H1 (cell line): Measurements from ENCODE around the gene SLC12A5. TPM values are rescaled to one million over a fixed set of nuclear protein-coding genes. Genes with fewer than 3 reads are reported as not detected.

Experiments used
- KDM4A ChIP-seq: IDR thresholded peaks from one replicate; pipeline ENCODE4 v1.7.1; 2012; ENCODE audit warnings: low read depth, mild to moderate bottlenecking, moderate library complexity, low read length, inconsistent platforms; ENCODE audit not compliant: severe bottlenecking
- polyA plus RNA-seq, 7 experiments: library from polyadenylated mRNA; depleted of rRNA in 3 of 7; stranded (reverse) in 5 of 7; unstranded in 2 of 7; fragments of >200 nt in 5 of 7; fragments of 200-250 nt in 2 of 7; gene quantifications; 1 replicate in 5 of 7; 2 replicates in 1 of 7; 4 replicates in 1 of 7; pipeline versions ENCODE4 v1.2.1 to v1.2.3, GENCODE V29; 2011 to 2013; ENCODE audit warnings: missing spikeins in 2 of 7, mixed read lengths in 2 of 7
- total RNA-seq: library from RNA; stranded (reverse); fragmentation: NEBNext Ultra II Directional; extraction: Animal tissue kit (Norgen Biotek cat#: 25700); gene quantifications from 2 replicates; pipeline ENCODE4 v1.2.1, GENCODE V29; 2021

Gene SLC12A5
- total and polyA plus RNA-seq, 2 of the 8 experiments (the other 6 are each of a cell fraction or from before 2014, with no cell fraction given), result 1.9 to 7.3 TPM

- no peak for TF ChIP-seq KDM4A
These were observed 60.1 kb downstream of the SLC12A5 start (continued) for GRCh38 chr20:46089167-46089416.
